HFFc6 (cell line): Measurements from ENCODE around the gene CLPTM1L. TPM values are rescaled to one million over a fixed set of nuclear protein-coding genes. Genes with fewer than 3 reads are reported as not detected.

Experiments used
- DNase-seq: peaks from one replicate; pipeline ENCODE4 v3.0.0-alpha.2; 2018
- H3K27ac Mint-ChIP-seq: 2 replicates; pipeline ENCODE4 v1.8.0; 2020; ENCODE audit warnings: mild to moderate bottlenecking, mixed read lengths
- H3K27me3 Mint-ChIP-seq: 2 replicates; pipeline ENCODE4 v1.8.0; 2021; ENCODE audit warnings: mild to moderate bottlenecking, moderate library complexity, mixed read lengths; ENCODE audit not compliant: insufficient read depth
- H3K36me3 Mint-ChIP-seq: 2 replicates; pipeline ENCODE4 v1.8.0; 2021; ENCODE audit warnings: low read depth, mixed read lengths
- H3K4me1 Mint-ChIP-seq: 2 replicates; pipeline ENCODE4 v1.8.0; 2020; ENCODE audit warnings: low read depth, mixed read lengths
- H3K4me3 Mint-ChIP-seq: 2 replicates; pipeline ENCODE4 v1.8.0; 2020; ENCODE audit warnings: mild to moderate bottlenecking, moderate library complexity, mixed read lengths
- H3K9me3 Mint-ChIP-seq: 2 replicates; pipeline ENCODE4 v1.8.0; 2020; ENCODE audit warnings: mild to moderate bottlenecking, mixed read lengths
- CTCF ChIP-seq: fragments of 200-600 bp; sonication (generic); IDR thresholded peaks from 2 replicates; pipeline ENCODE4 v1.5.0; 2021; ENCODE audit warnings: antibody characterized with exemption, mild to moderate bottlenecking
- total RNA-seq, 6 experiments: library from RNA; stranded (reverse); fragmentation: NEBNext Ultra II Directional; extraction: Animal tissue kit (Norgen Biotek cat#: 25700); gene quantifications; 2 replicates in 1 of 6; 3 replicates in 5 of 6; pipeline ENCODE4 v1.2.3, GENCODE V29; 2021

The CLPTM1L gene
- total RNA-seq, 6 experiments from 2014 or later: 119 to 164 (median 143) TPM

GRCh38 chr5:1367149-1367548, 22.2 kb upstream of the CLPTM1L start:
- Mint-ChIP-seq H3K27me3 (peaks cover 61% of the 10 kb centered on the region), H3K4me3 (no peak overlapping the region), H3K9me3 (no peaks in the 10 kb centered on the region), H3K4me1 (no peaks in the 10 kb centered on the region), H3K36me3 (no peaks in the 10 kb centered on the region), H3K27ac (no peak overlapping the region)
- no peak for DNase-seq
- no peak for TF ChIP-seq CTCF

GRCh38 chr5:1366514-1366913, 21.6 kb upstream of the CLPTM1L start:
- H3K27me3 Mint-ChIP-seq: peaks cover 66% of the 10 kb centered on the region
- H3K9me3 Mint-ChIP-seq: no peaks in the 10 kb centered on the region
- H3K4me1 Mint-ChIP-seq: no peaks in the 10 kb centered on the region
- TF ChIP-seq CTCF: no peak
- DNase-seq: no peak
- H3K4me3 Mint-ChIP-seq: no peak overlapping the region
- H3K36me3 Mint-ChIP-seq: no peaks in the 10 kb centered on the region
- H3K27ac Mint-ChIP-seq: no peak overlapping the region

- Mint-ChIP-seq H3K27me3 (peaks cover 73% of the 10 kb centered on the region), H3K9me3 (no peaks in the 10 kb centered on the region), H3K36me3 (no peaks in the 10 kb centered on the region), H3K4me3 (no peak overlapping the region), H3K27ac (no peak overlapping the region), H3K4me1 (no peaks in the 10 kb centered on the region)
- TF ChIP-seq CTCF: no peak
- no peak for DNase-seq
Observed at GRCh38 chr5:1364211-1364610, 19.3 kb upstream of the CLPTM1L start.

- no peak for DNase-seq
- Mint-ChIP-seq H3K36me3 (no peaks in the 10 kb centered on the region), H3K4me1 (no peaks in the 10 kb centered on the region), H3K27ac (no peak overlapping the region), H3K27me3 (peaks cover 71% of the 10 kb centered on the region), H3K4me3 (no peak overlapping the region), H3K9me3 (no peaks in the 10 kb centered on the region)
- no peak for TF ChIP-seq CTCF
Observed at GRCh38 chr5:1363581-1363980, 18.7 kb upstream of the CLPTM1L start.

GRCh38 chr5:1363160-1363559, 18.3 kb upstream of the CLPTM1L start:
- Mint-ChIP-seq H3K9me3 (no peaks in the 10 kb centered on the region), H3K36me3 (no peaks in the 10 kb centered on the region), H3K4me1 (no peaks in the 10 kb centered on the region), H3K27me3 (peaks cover 71% of the 10 kb centered on the region), H3K4me3 (no peak overlapping the region), H3K27ac (no peak overlapping the region)
- no peak for DNase-seq
- TF ChIP-seq CTCF: no peak
